HG03342 (cell line): ENCODE results near the gene VDR.

Experiments
- ATAC-seq: cut with Tn5 transposase; IDR thresholded peaks from one replicate; pipeline ENCODE4 v1.9.1; 2021; ENCODE audit warnings: mild to moderate bottlenecking, moderate library complexity; ENCODE audit not compliant: unreplicated experiment

Gene VDR

DNA sequence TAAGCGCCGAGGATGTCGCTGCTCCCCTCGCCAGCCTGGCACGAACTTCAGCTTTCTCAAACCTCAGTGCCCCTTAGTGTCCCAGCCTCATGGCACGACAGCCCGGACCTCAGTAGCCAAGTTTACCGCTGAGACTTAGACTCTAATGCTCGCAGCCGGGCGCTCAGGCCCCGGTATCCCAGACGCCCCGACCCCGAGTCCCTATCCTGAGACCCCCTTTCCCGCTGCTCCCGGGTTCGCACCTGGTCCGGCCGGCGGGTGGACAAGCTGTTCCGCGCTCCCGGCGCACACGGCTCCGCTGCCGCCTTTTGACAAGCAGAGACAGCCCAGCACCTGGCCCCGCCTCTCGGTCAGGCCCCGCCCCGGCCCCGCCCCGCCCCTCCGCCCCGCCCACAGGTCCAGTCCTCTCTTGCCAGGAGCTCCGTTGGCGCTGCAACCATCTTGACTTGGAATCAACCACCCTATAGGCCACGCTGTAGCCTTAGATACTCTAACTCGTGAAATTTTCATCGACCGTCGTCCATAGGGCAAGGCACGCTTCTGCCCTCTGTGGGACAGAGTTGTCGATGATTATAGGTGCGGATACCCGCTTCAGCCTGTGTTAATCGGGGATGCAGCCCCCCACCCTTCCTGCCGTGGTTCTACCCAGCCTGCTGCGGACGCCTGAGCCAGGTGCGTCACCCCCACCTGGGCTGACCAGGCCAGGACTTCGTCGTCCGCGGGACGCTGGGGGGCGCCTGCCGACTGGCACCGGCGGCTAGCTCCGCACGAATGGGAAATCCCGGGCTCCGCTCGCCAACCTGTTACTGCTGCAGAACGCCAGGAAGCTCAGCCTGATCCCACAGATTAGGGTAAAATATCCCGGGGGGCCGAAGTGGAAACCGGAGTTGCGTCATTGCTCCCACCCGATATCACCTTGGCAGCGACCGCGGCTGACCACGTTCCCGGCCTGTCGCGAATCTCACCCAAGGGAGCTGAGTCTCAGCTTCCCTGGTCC, at the start of gene VDR:
Gene VDR, minus strand, starts transcription at position 282 of the 997 bp plus-strand sequence. CDS start 25,881 bp downstream, outside the sequence.
- peak; percentile 57 for ATAC-seq

DNA sequence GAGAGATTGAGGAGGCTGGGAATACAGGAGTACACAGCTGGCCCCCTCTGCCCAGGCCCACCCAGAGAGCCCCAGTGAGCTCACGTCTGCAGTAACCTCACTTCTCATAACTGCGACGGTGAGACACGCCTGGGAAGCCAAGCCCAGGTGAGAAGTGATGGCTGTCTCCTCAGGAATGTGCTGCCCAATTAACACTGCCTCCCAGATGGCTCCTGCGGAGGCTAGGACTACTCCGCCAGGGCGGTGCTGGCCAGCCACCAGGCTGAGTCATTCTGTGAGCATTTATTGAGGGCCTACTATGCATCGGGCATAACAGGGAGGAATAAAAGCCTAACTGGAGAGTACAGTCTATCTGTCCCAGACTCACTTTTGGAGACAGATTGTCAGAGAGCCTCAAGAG, 49.3 kb upstream of the VDR start:
- no peak for ATAC-seq

DNA sequence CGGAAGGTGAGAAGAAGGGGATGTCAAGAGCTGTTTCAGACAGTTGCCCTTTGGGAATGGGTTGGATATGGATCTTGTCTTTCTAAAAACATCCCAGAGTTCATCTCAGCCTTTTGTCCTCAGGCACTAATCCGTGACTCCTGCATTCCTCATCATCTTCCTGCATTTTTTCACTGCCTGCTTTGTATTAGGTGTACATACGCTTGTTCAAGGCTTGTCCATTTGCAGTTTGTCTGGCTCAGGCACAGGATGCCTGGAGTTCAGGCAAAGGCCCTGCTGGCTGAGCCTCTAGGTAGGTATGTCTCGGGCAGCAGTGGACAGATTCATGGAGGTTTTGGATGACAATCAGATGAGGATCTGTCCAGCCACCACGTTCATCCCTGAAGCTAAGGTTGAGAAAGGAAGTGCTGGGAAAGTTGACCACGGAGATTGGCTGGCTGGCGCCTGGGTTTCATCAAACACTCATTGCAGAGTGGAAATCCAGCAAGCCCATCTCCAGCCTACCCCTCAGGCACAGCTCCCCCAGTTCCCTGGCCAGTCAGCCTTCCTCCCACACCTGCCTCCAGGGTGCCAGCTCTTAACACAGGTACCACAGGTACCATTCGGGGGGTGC, 46.2 kb upstream of the VDR start:
- ATAC-seq: no peak

- no peak for ATAC-seq
Observed at GRCh38 chr12:47949441-47950341, 44.9 kb upstream of the VDR start.

GRCh38 chr12:47947341-47947740, 42.5 kb upstream of the VDR start:
- ATAC-seq: no peak

DNA sequence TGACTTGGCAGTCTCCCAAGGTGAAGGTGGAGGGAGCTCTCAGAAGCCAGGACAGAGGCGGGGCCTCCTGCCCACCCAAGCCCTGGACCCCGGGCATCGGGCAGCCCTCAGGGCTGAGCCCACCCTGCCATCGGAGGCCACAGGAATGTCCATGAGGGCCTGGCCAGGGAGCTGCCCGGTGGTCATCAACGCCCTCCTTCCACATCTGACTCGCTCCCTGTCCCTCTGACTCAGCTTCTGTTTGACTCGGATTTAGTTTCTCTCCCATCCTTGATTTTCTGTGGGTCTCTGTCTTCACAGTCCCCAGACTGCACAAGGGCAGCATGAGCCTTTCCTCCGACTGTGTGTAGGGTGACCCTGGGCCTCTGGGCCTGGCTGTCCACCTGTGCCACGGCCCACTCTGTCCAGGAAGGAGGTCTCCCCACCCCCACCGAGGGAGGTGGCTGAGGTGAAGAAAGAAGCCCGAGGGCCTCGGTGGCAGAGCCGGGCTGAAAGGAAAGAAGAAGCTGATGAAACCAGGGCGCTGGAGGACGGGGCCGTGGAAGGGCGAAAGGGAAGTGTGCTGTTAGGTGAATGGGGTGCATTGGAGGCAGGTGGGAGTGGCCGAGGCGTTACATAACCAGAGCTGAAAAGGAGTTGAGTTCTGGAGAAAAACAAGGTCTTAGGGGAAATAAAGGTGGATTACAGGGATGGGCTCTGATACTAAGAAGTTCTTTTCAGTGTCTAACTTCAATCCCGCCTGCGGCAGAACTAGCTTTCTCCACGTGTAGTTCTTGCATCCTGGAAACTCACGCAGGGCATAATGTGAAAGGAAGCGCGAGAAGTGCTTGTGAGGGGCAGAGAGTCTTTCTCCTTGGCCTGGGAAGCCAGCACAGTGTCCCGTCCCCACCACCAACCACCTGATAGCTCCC, 41.9 kb upstream of the VDR start:
- ATAC-seq: no peak

- ATAC-seq: no peak
Observed at GRCh38 chr12:47945341-47945728, 40.5 kb upstream of the VDR start.

GRCh38 chr12:47944685-47945340, 40.0 kb upstream of the VDR start:
- ATAC-seq: no peak

GRCh38 chr12:47943623-47944340, 39.0 kb upstream of the VDR start:
- ATAC-seq: no peak

GRCh38 chr12:47942614-47943225, 37.9 kb upstream of the VDR start:
- no peak for ATAC-seq

DNA sequence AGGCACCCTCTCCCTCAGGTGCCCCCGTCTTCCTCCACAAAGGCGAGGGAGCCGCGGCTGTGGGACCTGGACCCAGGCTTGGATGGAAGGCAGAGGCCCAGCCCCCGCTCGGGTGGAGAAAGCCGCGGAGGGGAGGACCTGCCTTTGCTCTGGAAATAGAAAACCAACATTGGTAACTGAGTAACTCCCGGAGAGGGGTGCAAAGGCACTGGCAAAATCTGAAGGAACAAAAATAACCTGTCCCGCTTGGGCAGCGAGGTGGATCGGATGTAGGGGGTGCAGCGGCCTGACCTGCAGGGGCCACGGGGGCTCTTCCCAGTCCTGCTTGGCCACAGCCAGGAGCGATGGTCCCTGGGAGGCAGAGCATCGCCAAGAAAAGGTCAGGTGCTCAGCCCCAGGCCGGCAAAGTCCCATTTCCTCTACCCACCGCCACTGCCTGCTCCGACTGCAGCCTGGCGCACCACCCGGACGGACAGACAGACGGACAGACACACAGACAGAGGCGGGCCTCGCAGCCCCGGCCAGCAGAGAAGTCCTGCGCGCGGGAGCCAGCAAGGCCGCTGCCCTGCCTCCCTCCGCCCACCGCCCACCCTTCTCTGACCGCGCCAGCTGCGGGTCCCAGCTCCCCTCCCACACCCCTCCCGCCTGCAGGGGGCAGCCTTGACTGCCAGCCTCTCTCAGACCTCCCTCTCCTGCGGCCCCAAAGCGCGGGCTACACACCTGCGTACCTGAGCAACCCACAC, 37.2 kb upstream of the VDR start:
- ATAC-seq: no peak

- ATAC-seq: no peak
Observed at GRCh38 chr12:47941475-47941780, 36.6 kb upstream of the VDR start.

GRCh38 chr12:47940773-47941474, 36.1 kb upstream of the VDR start:
- ATAC-seq: no peak

GRCh38 chr12:47939009-47939601, 34.3 kb upstream of the VDR start:
- no peak for ATAC-seq

DNA sequence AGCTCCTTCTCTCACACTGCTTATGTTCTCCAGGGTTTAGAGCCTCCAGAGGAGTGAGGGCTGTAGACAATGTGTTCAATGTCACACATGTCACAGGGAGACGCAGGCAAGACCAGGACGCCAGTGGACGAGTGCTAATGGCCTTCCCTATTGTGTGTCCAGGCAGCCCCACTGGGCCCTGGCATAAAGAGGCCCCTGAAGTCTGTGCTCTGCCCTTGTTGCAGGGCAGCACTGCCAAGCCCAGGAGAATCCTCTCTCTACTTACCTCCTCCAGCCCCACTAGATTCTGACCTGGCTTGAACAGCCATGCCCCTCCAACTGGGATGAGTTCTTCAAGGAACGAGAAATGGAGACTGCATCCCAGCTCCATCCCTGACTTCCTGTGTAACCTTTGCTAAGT, 33.8 kb upstream of the VDR start:
- no peak for ATAC-seq

GRCh38 chr12:47938093-47938492, 33.3 kb upstream of the VDR start:
- no peak for ATAC-seq

DNA sequence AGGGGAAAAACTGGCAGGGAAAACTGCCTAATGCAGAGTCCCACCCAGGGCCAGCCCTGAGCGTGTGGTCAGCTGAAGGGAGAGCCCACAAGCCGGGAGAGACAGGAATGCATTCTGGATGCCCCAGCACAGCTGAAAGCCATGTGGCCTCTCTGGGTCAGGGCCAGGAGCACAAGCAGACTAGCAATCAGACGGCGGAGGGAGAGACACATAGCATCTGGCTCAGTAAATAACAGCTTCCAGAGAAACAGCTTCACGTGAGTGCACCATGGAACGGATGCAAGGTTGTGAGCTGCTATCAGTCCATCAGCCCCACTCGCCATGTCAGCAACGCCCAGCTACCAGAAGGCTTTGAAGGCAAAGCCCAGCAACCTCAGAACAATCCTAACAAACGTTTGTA, 30.4 kb upstream of the VDR start:
- no peak for ATAC-seq
